Endothelial cell (in vitro differentiated cells): ENCODE measurements around the gene PTPRD. TPM values are rescaled to one million over a fixed set of nuclear protein-coding genes. Genes with fewer than 3 reads are reported as not detected.

Source experiments
- DNase-seq: peaks from one replicate; pipeline ENCODE4 v3.0.0; 2021; ENCODE audit warnings: low spot score
- H3K27ac Mint-ChIP-seq: one replicate; pipeline ENCODE4 v1.8.0; 2021; ENCODE audit warnings: mixed read lengths, inconsistent platforms; ENCODE audit not compliant: unreplicated experiment
- H3K27me3 Mint-ChIP-seq: one replicate; pipeline ENCODE4 v1.8.0; 2021; ENCODE audit warnings: mild to moderate bottlenecking, moderate library complexity, mixed read lengths, inconsistent platforms; ENCODE audit not compliant: unreplicated experiment
- H3K36me3 Mint-ChIP-seq: one replicate; pipeline ENCODE4 v1.8.0; 2021; ENCODE audit warnings: mild to moderate bottlenecking, low read depth, mixed read lengths, inconsistent platforms; ENCODE audit not compliant: unreplicated experiment
- H3K4me1 Mint-ChIP-seq: one replicate; pipeline ENCODE4 v1.8.0; 2021; ENCODE audit warnings: mild to moderate bottlenecking, mixed read lengths, inconsistent platforms; ENCODE audit not compliant: unreplicated experiment
- H3K4me3 Mint-ChIP-seq: one replicate; pipeline ENCODE4 v1.8.0; 2021; ENCODE audit warnings: mild to moderate bottlenecking, mixed read lengths, inconsistent platforms; ENCODE audit not compliant: unreplicated experiment
- H3K9me3 Mint-ChIP-seq: one replicate; pipeline ENCODE4 v1.8.0; 2021; ENCODE audit warnings: mixed read lengths, inconsistent platforms; ENCODE audit not compliant: unreplicated experiment
- CTCF ChIP-seq: fragments of 200-600 bp; sonication (generic); IDR thresholded peaks from one replicate; pipeline ENCODE4 v1.5.0; 2021; ENCODE audit warnings: antibody characterized with exemption; ENCODE audit not compliant: unreplicated experiment
- total RNA-seq: library from RNA; stranded (reverse); fragmentation: NEBNext Ultra II Directional; extraction: Animal tissue kit (Norgen Biotek cat#: 25700); gene quantifications from one replicate; pipeline ENCODE4 v1.2.1, GENCODE V29; 2021; ENCODE audit not compliant: unreplicated experiment

The PTPRD gene
- total RNA-seq, 1 donor from 2014 or later = 47.8 TPM

GRCh38 chr9:8845376-8845775, 1767.4 kb downstream of the PTPRD start:
- no peak overlapping the region for H3K27ac Mint-ChIP-seq
- no peaks in the 10 kb centered on the region for H3K27me3 Mint-ChIP-seq
- no peaks in the 10 kb centered on the region for H3K4me1 Mint-ChIP-seq
- no peak overlapping the region for H3K4me3 Mint-ChIP-seq
- H3K9me3 Mint-ChIP-seq = no peaks in the 10 kb centered on the region
- TF ChIP-seq CTCF = no peak
- H3K36me3 Mint-ChIP-seq = no peaks in the 10 kb centered on the region
- DNase-seq = no peak

- DNase-seq = no peak
- Mint-ChIP-seq H3K9me3 (no peaks in the 10 kb centered on the region), H3K27me3 (no peaks in the 10 kb centered on the region), H3K4me1 (no peaks in the 10 kb centered on the region), H3K36me3 (no peaks in the 10 kb centered on the region), H3K4me3 (no peak overlapping the region), H3K27ac (no peak overlapping the region)
- no peak for TF ChIP-seq CTCF
Measured at GRCh38 chr9:8844549-8844948, 1768.3 kb downstream of the PTPRD start.

- H3K27ac Mint-ChIP-seq = no peak overlapping the region
- H3K27me3 Mint-ChIP-seq = no peaks in the 10 kb centered on the region
- no peak overlapping the region for H3K4me3 Mint-ChIP-seq
- no peak for DNase-seq
- H3K9me3 Mint-ChIP-seq = no peaks in the 10 kb centered on the region
- H3K4me1 Mint-ChIP-seq = no peaks in the 10 kb centered on the region
- no peaks in the 10 kb centered on the region for H3K36me3 Mint-ChIP-seq
- no peak for TF ChIP-seq CTCF
Measured at GRCh38 chr9:8842402-8843193, 1770.2 kb downstream of the PTPRD start.

- no peak overlapping the region for H3K27ac Mint-ChIP-seq
- TF ChIP-seq CTCF = no peak
- no peaks in the 10 kb centered on the region for H3K36me3 Mint-ChIP-seq
- no peaks in the 10 kb centered on the region for H3K9me3 Mint-ChIP-seq
- no peak for DNase-seq
- H3K27me3 Mint-ChIP-seq = peaks cover 2% of the 10 kb centered on the region
- no peaks in the 10 kb centered on the region for H3K4me1 Mint-ChIP-seq
- no peak overlapping the region for H3K4me3 Mint-ChIP-seq
Measured at GRCh38 chr9:8838136-8838535, 1774.7 kb downstream of the PTPRD start.

GRCh38 chr9:8835291-8835690, 1777.5 kb downstream of the PTPRD start:
- TF ChIP-seq CTCF = no peak
- H3K36me3 Mint-ChIP-seq = no peaks in the 10 kb centered on the region
- H3K27me3 Mint-ChIP-seq = peaks cover 2% of the 10 kb centered on the region
- H3K27ac Mint-ChIP-seq = no peak overlapping the region
- no peak for DNase-seq
- no peak overlapping the region for H3K4me3 Mint-ChIP-seq
- no peaks in the 10 kb centered on the region for H3K4me1 Mint-ChIP-seq
- H3K9me3 Mint-ChIP-seq = no peaks in the 10 kb centered on the region
